ENCODE data around the gene TMEM238.

The TMEM238 gene

GRCh38 chr19:55345101-55345817 is 38.8 kb downstream of the TMEM238 start:
- Histone ChIP-seq H3K14ac (ENCODE audit: low read length) (peak overlapping the region; percentile 9), H3K4me3 (ENCODE audit: low read length in 2 of 2) (no peak overlapping the region), H3K27ac (replicated peaks; ENCODE audit: low read length) (no peak overlapping the region), H2BK120ac (ENCODE audit: low read depth, low read length) (no peak overlapping the region), H2AK5ac (ENCODE audit: low read depth, low read length) (no peak overlapping the region), H2BK15ac (ENCODE audit: low read length) (no peak overlapping the region), H3K79me1 (ENCODE audit: low read depth, low read length) (peaks cover 15% of the 10 kb centered on the region), H3K18ac (ENCODE audit: low read length) (peak overlapping the region; percentile 57), H2BK5ac (ENCODE audit: low read length) (peak overlapping the region; percentile 29), H3K36me3 (replicated peaks in 1 of 2; ENCODE audit: control insufficient read depth in 2 of 2, insufficient read depth in 2 of 2, low read length in 2 of 2) (peaks cover 28 to 60% of the 10 kb centered on the region in 2 donors), H3K4me1 (ENCODE audit: control insufficient read depth in 2 of 2, insufficient read depth in 1 of 2, low read depth in 1 of 2, low read length in 2 of 2) (peaks cover 24 to 26% of the 10 kb centered on the region in 2 donors), H4K8ac (ENCODE audit: low read depth, low read length) (no peak overlapping the region), H3K4me2 (ENCODE audit: insufficient read depth, low read length, poor library complexity, severe bottlenecking) (no peak overlapping the region), H4K91ac (ENCODE audit: low read depth, low read length, poor library complexity) (no peak overlapping the region), H2AFZ (ENCODE audit: low read length) (no peak overlapping the region), H3K4ac (ENCODE audit: low read length) (no peak overlapping the region), H3K23ac (ENCODE audit: low read depth, low read length, poor library complexity) (peak overlapping the region; percentile 65), H3K9ac (ENCODE audit: low read depth, low read length, poor library complexity) (peak overlapping the region; percentile 63), H3K27me3 (ENCODE audit: control insufficient read depth in 3 of 3, insufficient read depth in 3 of 3, low read depth in 1 of 3, low read length in 3 of 3) (peaks cover 0 to 2% (median 0%) of the 10 kb centered on the region in 3 experiments), H3K9me3 (replicated peaks in 1 of 2; ENCODE audit: control insufficient read depth in 2 of 2, insufficient read depth in 1 of 2, low read depth in 1 of 2, low read length in 2 of 2) (peaks cover 0 to 2% of the 10 kb centered on the region in 2 donors), H2BK12ac (ENCODE audit: low read length) (peak overlapping the region; percentile 1)
- no peak for DNase-seq (ENCODE audit: low spot score)
- no CpG with 5 or more reads among the region's 22 CpGs for WGBS, 2 donors (ENCODE audit: extremely low coverage in 2 of 2, insufficient read length in 2 of 2, insufficient replicate concordance in 1 of 2)

DNA sequence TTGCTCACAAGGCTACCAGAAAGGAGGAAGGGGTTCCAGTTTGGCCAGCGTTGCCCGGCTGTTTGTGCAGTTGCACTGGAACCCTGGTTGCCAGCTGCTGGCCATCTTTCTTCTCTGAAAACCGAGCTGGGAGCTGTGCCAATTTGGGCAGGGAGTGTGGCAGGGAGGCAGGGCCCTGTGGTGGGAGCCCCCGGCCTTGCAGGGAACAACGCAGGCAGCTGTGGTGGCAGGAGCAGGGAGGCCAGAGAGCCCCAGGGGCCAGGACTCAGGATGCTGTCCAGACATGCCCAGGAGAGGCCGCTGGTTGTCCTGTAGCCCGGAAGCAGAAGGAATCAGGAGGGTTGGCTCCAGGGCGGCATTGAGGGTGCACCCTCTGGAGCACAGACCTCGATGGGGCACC is 39.6 kb downstream of the TMEM238 start:
- peak overlapping the region; percentile 76 for H3K4ac ChIP-seq (ENCODE audit: low read length)
- no peak overlapping the region for H4K91ac ChIP-seq (ENCODE audit: low read depth, low read length, poor library complexity)
- no peak for DNase-seq (ENCODE audit: low spot score)
- H2BK120ac ChIP-seq (ENCODE audit: low read depth, low read length): no peak overlapping the region
- no peak overlapping the region for H2BK15ac ChIP-seq (ENCODE audit: low read length)
- H3K4me3 ChIP-seq (ENCODE audit: low read length in 2 of 2): no peak overlapping the region
- no peak overlapping the region for H3K27ac ChIP-seq (replicated peaks; ENCODE audit: low read length)
- peaks cover 23 to 24% of the 10 kb centered on the region in 2 donors for H3K4me1 ChIP-seq (ENCODE audit: control insufficient read depth in 2 of 2, insufficient read depth in 1 of 2, low read depth in 1 of 2, low read length in 2 of 2)
- no peak overlapping the region for H4K8ac ChIP-seq (ENCODE audit: low read depth, low read length)
- H2BK12ac ChIP-seq (ENCODE audit: low read length): no peak overlapping the region
- no peak overlapping the region for H2AK5ac ChIP-seq (ENCODE audit: low read depth, low read length)
- no peak overlapping the region for H3K23ac ChIP-seq (ENCODE audit: low read depth, low read length, poor library complexity)
- no peak overlapping the region for H3K9ac ChIP-seq (ENCODE audit: low read depth, low read length, poor library complexity)
- no peak overlapping the region for H2AFZ ChIP-seq (ENCODE audit: low read length)
- peaks cover 28 to 60% of the 10 kb centered on the region in 2 donors for H3K36me3 ChIP-seq (replicated peaks in 1 of 2; ENCODE audit: control insufficient read depth in 2 of 2, insufficient read depth in 2 of 2, low read length in 2 of 2)
- H3K18ac ChIP-seq (ENCODE audit: low read length): peak overlapping the region; percentile 64
- WGBS, 2 donors (ENCODE audit: extremely low coverage in 2 of 2, insufficient read length in 2 of 2, insufficient replicate concordance in 1 of 2): no CpG with 5 or more reads among the region's 9 CpGs
- H3K9me3 ChIP-seq (replicated peaks in 1 of 2; ENCODE audit: control insufficient read depth in 2 of 2, insufficient read depth in 1 of 2, low read depth in 1 of 2, low read length in 2 of 2): peaks cover 0 to 2% of the 10 kb centered on the region in 2 donors
- no peaks in the 10 kb centered on the region for H3K27me3 ChIP-seq (ENCODE audit: control insufficient read depth in 3 of 3, insufficient read depth in 3 of 3, low read depth in 1 of 3, low read length in 3 of 3)
- H3K4me2 ChIP-seq (ENCODE audit: insufficient read depth, low read length, poor library complexity, severe bottlenecking): no peak overlapping the region
- H3K79me1 ChIP-seq (ENCODE audit: low read depth, low read length): peaks cover 17% of the 10 kb centered on the region
- H2BK5ac ChIP-seq (ENCODE audit: low read length): peak overlapping the region; percentile 29
- no peak overlapping the region for H3K14ac ChIP-seq (ENCODE audit: low read length)

- no peak overlapping the region for H4K91ac ChIP-seq (ENCODE audit: low read depth, low read length, poor library complexity)
- no peak for DNase-seq (ENCODE audit: low spot score)
- H3K18ac ChIP-seq (ENCODE audit: low read length): peak overlapping the region; percentile 53
- peaks cover 17% of the 10 kb centered on the region for H3K79me1 ChIP-seq (ENCODE audit: low read depth, low read length)
- H2BK15ac ChIP-seq (ENCODE audit: low read length): no peak overlapping the region
- no peaks in the 10 kb centered on the region for H3K9me3 ChIP-seq (replicated peaks in 1 of 2; ENCODE audit: control insufficient read depth in 2 of 2, insufficient read depth in 1 of 2, low read depth in 1 of 2, low read length in 2 of 2)
- H3K9ac ChIP-seq (ENCODE audit: low read depth, low read length, poor library complexity): peak overlapping the region; percentile 80
- no peak overlapping the region for H3K23ac ChIP-seq (ENCODE audit: low read depth, low read length, poor library complexity)
- H2BK12ac ChIP-seq (ENCODE audit: low read length): no peak overlapping the region
- peak overlapping the region; percentile 2 for H3K27ac ChIP-seq (replicated peaks; ENCODE audit: low read length)
- H4K8ac ChIP-seq (ENCODE audit: low read depth, low read length): no peak overlapping the region
- H2AFZ ChIP-seq (ENCODE audit: low read length): no peak overlapping the region
- peak overlapping the region; percentile 62 for H2BK5ac ChIP-seq (ENCODE audit: low read length)
- H3K14ac ChIP-seq (ENCODE audit: low read length): no peak overlapping the region
- peak overlapping the region; percentile 56 to 99 for H3K4me3 ChIP-seq (ENCODE audit: low read length in 2 of 2)
- no peaks in the 10 kb centered on the region for H3K27me3 ChIP-seq (ENCODE audit: control insufficient read depth in 3 of 3, insufficient read depth in 3 of 3, low read depth in 1 of 3, low read length in 3 of 3)
- peak overlapping the region; percentile 47 for H3K4me2 ChIP-seq (ENCODE audit: insufficient read depth, low read length, poor library complexity, severe bottlenecking)
- peaks cover 25 to 48% of the 10 kb centered on the region in 2 donors for H3K36me3 ChIP-seq (replicated peaks in 1 of 2; ENCODE audit: control insufficient read depth in 2 of 2, insufficient read depth in 2 of 2, low read length in 2 of 2)
- peak overlapping the region; percentile 66 for H2BK120ac ChIP-seq (ENCODE audit: low read depth, low read length)
- no peak overlapping the region for H3K4ac ChIP-seq (ENCODE audit: low read length)
- peaks cover 12 to 20% of the 10 kb centered on the region in 2 donors for H3K4me1 ChIP-seq (ENCODE audit: control insufficient read depth in 2 of 2, insufficient read depth in 1 of 2, low read depth in 1 of 2, low read length in 2 of 2)
- WGBS, 2 donors (ENCODE audit: extremely low coverage in 2 of 2, insufficient read length in 2 of 2, insufficient replicate concordance in 1 of 2): no CpG with 5 or more reads among the region's 50 CpGs
- peak overlapping the region; percentile 91 for H2AK5ac ChIP-seq (ENCODE audit: low read depth, low read length)
These were observed 42.2 kb downstream of the TMEM238 start for GRCh38 chr19:55341595-55342531.

- no CpG with 5 or more reads among the region's 15 CpGs for WGBS, 2 donors (ENCODE audit: extremely low coverage in 2 of 2, insufficient read length in 2 of 2, insufficient replicate concordance in 1 of 2)
- Histone ChIP-seq H3K27ac (replicated peaks; ENCODE audit: low read length) (peak overlapping the region; percentile 88), H3K14ac (ENCODE audit: low read length) (no peak overlapping the region)
These were observed 42.9 kb downstream of the TMEM238 start for GRCh38 chr19:55341171-55341588.

More at GRCh38 chr19:55341171-55341588, 42.9 kb downstream of the TMEM238 start:
- no peak overlapping the region for H2BK12ac ChIP-seq (ENCODE audit: low read length)
- H3K4me1 ChIP-seq (ENCODE audit: control insufficient read depth in 2 of 2, insufficient read depth in 1 of 2, low read depth in 1 of 2, low read length in 2 of 2): peaks cover 12 to 20% of the 10 kb centered on the region in 2 donors
- H4K91ac ChIP-seq (ENCODE audit: low read depth, low read length, poor library complexity): no peak overlapping the region
- peak overlapping the region; percentile 71 for H2AK5ac ChIP-seq (ENCODE audit: low read depth, low read length)
- peak; percentile 84 for DNase-seq (ENCODE audit: low spot score)
- peak overlapping the region; percentile 80 for H3K9ac ChIP-seq (ENCODE audit: low read depth, low read length, poor library complexity)
- no peaks in the 10 kb centered on the region for H3K9me3 ChIP-seq (replicated peaks in 1 of 2; ENCODE audit: control insufficient read depth in 2 of 2, insufficient read depth in 1 of 2, low read depth in 1 of 2, low read length in 2 of 2)
- peak overlapping the region; percentile 92 for H2BK120ac ChIP-seq (ENCODE audit: low read depth, low read length)
- H2AFZ ChIP-seq (ENCODE audit: low read length): peak overlapping the region; percentile 53
- peak overlapping the region; percentile 85 for H3K4me2 ChIP-seq (ENCODE audit: insufficient read depth, low read length, poor library complexity, severe bottlenecking)
- H3K23ac ChIP-seq (ENCODE audit: low read depth, low read length, poor library complexity): no peak overlapping the region
- H3K4me3 ChIP-seq (ENCODE audit: low read length in 2 of 2): peak overlapping the region; percentile 96 to 99
- H2BK5ac ChIP-seq (ENCODE audit: low read length): peak overlapping the region; percentile 100
- peaks cover 17% of the 10 kb centered on the region for H3K79me1 ChIP-seq (ENCODE audit: low read depth, low read length)
- no peaks in the 10 kb centered on the region for H3K27me3 ChIP-seq (ENCODE audit: control insufficient read depth in 3 of 3, insufficient read depth in 3 of 3, low read depth in 1 of 3, low read length in 3 of 3)
- H4K8ac ChIP-seq (ENCODE audit: low read depth, low read length): no peak overlapping the region
- H3K4ac ChIP-seq (ENCODE audit: low read length): no peak overlapping the region
- H3K36me3 ChIP-seq (replicated peaks in 1 of 2; ENCODE audit: control insufficient read depth in 2 of 2, insufficient read depth in 2 of 2, low read length in 2 of 2): peaks cover 23 to 45% of the 10 kb centered on the region in 2 donors
- no peak overlapping the region for H3K18ac ChIP-seq (ENCODE audit: low read length)
- peak overlapping the region; percentile 79 for H2BK15ac ChIP-seq (ENCODE audit: low read length)

All from neuronal stem cell (in vitro differentiated cells).